H7 (cell line): ENCODE results near the gene MEGF6. TPM values are rescaled to one million over a fixed set of nuclear protein-coding genes. Genes with fewer than 3 reads are reported as not detected.
A peak's percentile ranks its signal among the peaks of the same experiment; 100 is the strongest.

ENCODE experiments used
- DNase-seq: peaks from one replicate; pipeline ENCODE4 v3.0.0; 2012
- H3K27me3 ChIP-seq: 2 replicates; pipeline ENCODE4 v1.6.0; 2011; ENCODE audit warnings: mild to moderate bottlenecking, low read length; ENCODE audit not compliant: control insufficient read depth, insufficient read depth
- H3K36me3 ChIP-seq: replicated peaks from 2 replicates; pipeline ENCODE4 v1.5.1; 2011; ENCODE audit warnings: low read length; ENCODE audit not compliant: control insufficient read depth, insufficient read depth
- H3K4me3 ChIP-seq: 2 replicates; pipeline ENCODE4 v1.5.1; 2011; ENCODE audit warnings: low read depth, mild to moderate bottlenecking, control low read depth, low read length, moderate library complexity; ENCODE audit not compliant: insufficient read depth
- total RNA-seq: library from RNA; depleted of rRNA; stranded (reverse); fragments of >200 nt; shearing (Covaris generic); gene quantifications from 2 replicates; pipeline ENCODE4 v1.2.3, GENCODE V29; 2014

MEGF6 gene
- total RNA-seq, 1 experiment from 2014 or later, result 27.1 TPM

GRCh38 chr1:3453203-3453761, 158.0 kb downstream of the MEGF6 start:
- no peaks in the 10 kb centered on the region for H3K27me3 ChIP-seq
- H3K4me3 ChIP-seq, result no peak overlapping the region

GRCh38 chr1:3452866-3453175, 158.5 kb downstream of the MEGF6 start:
- Histone ChIP-seq H3K36me3 (no peaks in the 10 kb centered on the region), H3K27me3 (no peaks in the 10 kb centered on the region), H3K4me3 (no peak overlapping the region)
- DNase-seq, result no peak

More at GRCh38 chr1:3453203-3453761, 158.0 kb downstream of the MEGF6 start:
- no peaks in the 10 kb centered on the region for H3K36me3 ChIP-seq
- peak; percentile 97 for DNase-seq

- no peak for DNase-seq
- Histone ChIP-seq H3K27me3 (no peaks in the 10 kb centered on the region), H3K36me3 (no peaks in the 10 kb centered on the region), H3K4me3 (no peak overlapping the region)
Observed at GRCh38 chr1:3451994-3452865, 159.1 kb downstream of the MEGF6 start.

DNA sequence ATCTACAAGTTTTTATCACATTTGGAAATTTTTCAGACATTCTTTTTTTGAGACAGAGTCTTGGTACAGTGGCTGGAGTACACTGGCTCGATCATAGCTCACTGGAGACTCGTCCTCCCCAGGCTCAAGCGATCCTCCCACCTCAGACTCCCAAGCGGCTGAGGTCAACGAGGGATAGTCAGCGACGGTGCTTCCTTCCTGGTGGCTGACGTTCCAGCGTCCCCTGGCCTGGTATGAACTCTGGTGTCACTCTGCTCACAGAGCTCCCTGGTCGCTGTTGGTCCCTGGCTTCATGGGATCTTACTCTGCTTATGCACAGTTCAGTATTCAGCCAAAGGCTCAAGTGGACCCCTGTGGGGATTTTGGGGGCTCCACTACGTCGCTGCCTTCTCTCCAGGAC, 160.3 kb downstream of the MEGF6 start:
- no peaks in the 10 kb centered on the region for H3K27me3 ChIP-seq

GRCh38 chr1:3450202-3450863, 161.0 kb downstream of the MEGF6 start:
- H3K36me3 ChIP-seq, result no peaks in the 10 kb centered on the region
- no peak overlapping the region for H3K4me3 ChIP-seq
- no peaks in the 10 kb centered on the region for H3K27me3 ChIP-seq
- DNase-seq, result no peak

More for the DNA sequence above, 160.3 kb downstream of the MEGF6 start:
- DNase-seq, result no peak
- Histone ChIP-seq H3K4me3 (no peak overlapping the region), H3K36me3 (no peaks in the 10 kb centered on the region)

- Histone ChIP-seq H3K27me3 (no peaks in the 10 kb centered on the region), H3K36me3 (no peaks in the 10 kb centered on the region), H3K4me3 (no peak overlapping the region)
- no peak for DNase-seq
Observed at GRCh38 chr1:3444736-3445135, 166.6 kb downstream of the MEGF6 start.

DNA sequence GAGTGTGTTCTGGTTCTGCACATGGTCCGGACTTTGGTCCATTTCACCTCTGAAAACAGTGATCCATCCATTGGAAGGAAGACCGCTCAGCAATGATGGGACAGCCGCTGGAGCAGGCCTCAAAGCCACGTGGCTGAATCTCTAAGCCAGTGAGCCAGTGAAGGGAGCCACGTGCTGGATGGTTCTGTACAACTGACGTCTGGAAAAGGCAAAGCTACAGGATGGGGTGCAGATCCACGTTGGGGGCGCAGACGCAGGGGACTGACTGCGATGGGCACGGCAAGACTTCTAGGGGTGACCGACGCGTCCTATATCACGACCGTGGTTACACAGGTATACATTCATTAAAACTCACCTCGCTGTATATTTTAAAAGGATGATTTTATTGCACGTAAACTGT, 167.0 kb downstream of the MEGF6 start:
- Histone ChIP-seq H3K27me3 (no peaks in the 10 kb centered on the region), H3K36me3 (no peaks in the 10 kb centered on the region), H3K4me3 (no peak overlapping the region)
- no peak for DNase-seq

DNA sequence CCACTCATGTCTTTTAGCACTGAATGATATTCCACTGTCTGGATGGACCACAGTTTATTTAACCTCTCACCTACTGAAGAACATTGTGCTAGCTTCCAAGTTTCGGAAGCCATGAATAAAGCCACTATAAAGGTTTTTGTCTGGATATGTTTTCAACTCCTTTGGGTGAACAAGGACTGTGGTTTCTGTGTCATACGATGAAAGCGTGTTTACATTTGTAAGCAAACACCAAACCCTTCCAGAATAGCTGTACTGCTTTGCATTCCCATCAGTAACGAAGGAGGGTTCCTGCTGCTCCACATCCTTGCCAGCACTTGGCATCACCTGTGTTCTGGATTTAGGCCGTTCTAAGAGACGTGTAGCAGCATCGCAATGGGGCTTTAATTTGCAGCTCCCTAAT, 167.5 kb downstream of the MEGF6 start:
- DNase-seq, result no peak
- no peaks in the 10 kb centered on the region for H3K36me3 ChIP-seq
- H3K4me3 ChIP-seq, result no peak overlapping the region
- H3K27me3 ChIP-seq, result no peaks in the 10 kb centered on the region

DNA sequence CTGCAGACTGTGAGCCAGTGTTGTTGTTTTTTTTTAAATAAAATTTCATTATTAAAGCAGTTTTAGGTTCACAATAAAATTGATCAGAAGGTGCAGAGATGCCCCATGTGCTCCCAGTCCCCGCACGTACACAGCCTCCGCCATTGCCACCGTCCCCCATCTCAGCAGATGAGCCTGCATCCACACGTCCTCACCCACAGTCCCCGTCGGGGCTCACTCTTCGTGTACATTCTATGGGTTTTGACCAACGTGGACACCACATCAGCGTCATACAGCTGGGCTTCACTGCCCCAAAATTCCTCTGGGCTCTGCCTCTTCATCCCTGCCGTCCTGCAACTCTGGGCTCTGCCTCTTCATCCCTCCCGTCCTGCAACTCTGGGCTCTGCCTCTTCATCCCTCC, 168.4 kb downstream of the MEGF6 start:
- Histone ChIP-seq H3K36me3 (no peaks in the 10 kb centered on the region), H3K4me3 (no peak overlapping the region), H3K27me3 (no peaks in the 10 kb centered on the region)
- no peak for DNase-seq

DNA sequence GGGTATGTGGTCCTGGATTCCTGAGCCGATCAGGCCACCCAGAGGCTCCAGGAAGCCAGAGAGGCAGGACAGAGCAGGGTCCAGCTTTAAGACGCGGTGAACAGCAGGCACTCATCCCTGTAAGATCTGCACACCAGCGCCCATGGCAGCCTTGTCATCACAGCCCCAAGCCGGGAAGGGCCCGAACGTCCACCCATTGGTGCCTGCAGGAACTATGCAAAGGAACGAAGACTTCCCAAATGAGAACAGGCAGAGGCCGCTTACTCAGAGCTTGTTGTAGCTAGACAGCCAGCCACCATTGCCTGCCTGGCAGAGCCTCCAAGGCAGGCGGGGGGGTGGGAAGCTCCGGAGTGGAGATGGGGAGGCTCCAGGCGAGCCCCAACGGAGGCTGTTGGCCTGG, 169.0 kb downstream of the MEGF6 start:
- no peaks in the 10 kb centered on the region for H3K36me3 ChIP-seq
- no peak for DNase-seq
- H3K27me3 ChIP-seq, result no peaks in the 10 kb centered on the region
- H3K4me3 ChIP-seq, result no peak overlapping the region

GRCh38 chr1:3441880-3442279, 169.4 kb downstream of the MEGF6 start:
- no peak for DNase-seq
- Histone ChIP-seq H3K27me3 (no peaks in the 10 kb centered on the region), H3K4me3 (no peak overlapping the region), H3K36me3 (no peaks in the 10 kb centered on the region)

- Histone ChIP-seq H3K27me3 (no peaks in the 10 kb centered on the region), H3K36me3 (no peaks in the 10 kb centered on the region), H3K4me3 (no peak overlapping the region)
- no peak for DNase-seq
Observed at GRCh38 chr1:3441410-3441847, 169.9 kb downstream of the MEGF6 start.

DNA sequence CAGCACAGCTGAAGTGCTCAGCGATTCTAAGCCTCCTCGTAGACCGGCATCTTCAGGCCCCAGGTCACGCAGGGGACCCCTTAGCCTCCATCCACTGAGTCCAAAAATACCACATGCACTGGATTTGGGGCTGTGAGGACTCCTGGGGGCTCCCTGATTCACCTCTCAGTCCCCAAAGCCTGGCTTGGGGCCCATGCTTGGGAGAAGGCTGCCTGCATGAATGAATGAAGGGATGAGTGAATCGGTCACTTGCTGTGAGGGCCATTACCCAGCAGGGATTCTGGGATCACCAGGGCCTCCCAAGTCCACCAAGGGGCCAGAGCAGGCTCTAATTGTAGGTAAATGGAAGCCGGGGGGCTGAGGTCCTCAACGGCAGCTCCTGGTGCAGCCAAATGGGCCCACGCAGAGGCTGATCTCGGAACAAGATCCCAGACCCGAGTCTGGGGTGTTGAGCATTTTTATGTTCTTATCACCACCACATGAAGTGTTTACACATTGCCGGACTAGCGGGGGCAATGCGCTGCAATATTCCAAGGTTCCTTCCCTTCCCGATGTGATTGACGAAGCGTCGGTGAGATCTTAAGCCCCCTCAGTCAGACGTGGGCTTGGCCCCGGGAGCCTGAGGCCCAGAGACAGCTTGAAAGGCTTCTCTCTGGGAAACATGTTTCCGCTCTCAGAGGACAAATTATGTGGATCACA, 170.4 kb downstream of the MEGF6 start:
- DNase-seq, result no peak
- H3K36me3 ChIP-seq, result no peaks in the 10 kb centered on the region
- H3K27me3 ChIP-seq, result no peaks in the 10 kb centered on the region
- H3K4me3 ChIP-seq, result no peak overlapping the region

DNA sequence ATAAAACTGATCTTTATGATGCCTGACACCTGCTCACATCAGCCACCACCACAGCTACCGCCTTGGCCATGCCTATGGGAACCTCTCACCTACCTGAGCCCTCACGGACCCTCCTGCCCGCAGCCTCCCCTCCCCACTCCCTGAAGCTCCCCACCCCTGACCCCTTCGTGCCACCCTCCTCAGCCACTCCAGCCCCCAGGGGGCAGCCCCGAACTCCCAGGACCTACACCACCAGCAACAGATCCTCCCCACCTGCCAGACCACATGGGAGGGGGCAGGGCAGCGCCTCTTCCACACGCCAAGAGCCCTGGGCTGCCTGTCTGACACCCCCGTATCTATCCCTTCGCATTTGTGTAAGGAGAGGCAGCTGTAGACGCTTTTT, 171.0 kb downstream of the MEGF6 start:
- DNase-seq, result no peak
- H3K27me3 ChIP-seq, result no peaks in the 10 kb centered on the region
- no peak overlapping the region for H3K4me3 ChIP-seq
- H3K36me3 ChIP-seq, result no peaks in the 10 kb centered on the region
